HepG2 (cell line): ENCODE measurements around the gene SPTSSA. TPM values are rescaled to one million over a fixed set of nuclear protein-coding genes. Genes with fewer than 3 reads are reported as not detected.

Source experiments
- ATAC-seq: fragments of 200-7000 bp; cut with Tn5 transposase; 3 replicates; pipeline ENCODE4 v1.9.1; 2020; ENCODE audit warnings: mild to moderate bottlenecking, moderate library complexity
- BruUV-seq: library from RNA; stranded (reverse); fragments of 400-500 nt; replicated peaks from 2 replicates; lab custom pipeline; 2021; lab: Mats Ljungman, UMichigan
- CTCF ChIA-PET: fragments of 300-600 bp; formaldehyde crosslinking; extraction: SDS; loops from one replicate; lab custom pipeline; 2021; ENCODE audit warnings: low total read pairs, inconsistent platforms, low intra/inter-chr PET ratio; lab: Yijun Ruan, JAX
- POLR2A ChIA-PET: fragments of 350-600 bp; sonication (Branson Sonifier 250); formaldehyde crosslinking; loops from one replicate; lab custom pipeline; 2020; ENCODE audit warnings: antibody characterized with exemption, inconsistent platforms; lab: Yijun Ruan, JAX
- DNase-seq: peaks from one replicate; pipeline ENCODE4 v3.0.0-alpha.2; 2015; ENCODE audit warnings: low spot score
- FAIRE-seq: peaks from 3 replicates; lab custom pipeline; 2011; peaks lifted over from hg19 to GRCh38; lab: Jason Lieb, UNC
- H2AFZ ChIP-seq: one replicate; pipeline ENCODE4 v1.6.1; 2011; ENCODE audit warnings: low read length, inconsistent platforms
- H3K27ac ChIP-seq: fragments of 300-600 bp; 3 replicates; pipeline ENCODE4 v1.8.0; 2011; ENCODE audit warnings: mixed run types, mild to moderate bottlenecking, mixed read lengths, low read length, inconsistent platforms; ENCODE audit not compliant: insufficient read depth; ENCODE audit errors: extremely low read length
- H3K27me3 ChIP-seq, 2 experiments: fragments of 200-600 bp in 1 of 2; 2 replicates in 1 of 2; 3 replicates in 1 of 2; pipeline versions ENCODE4 v1.6.0 to v1.8.0; 2011; ENCODE audit warnings: low read length in 2 of 2, mild to moderate bottlenecking in 2 of 2, moderate library complexity in 2 of 2, inconsistent platforms in 1 of 2; ENCODE audit not compliant: insufficient read depth in 2 of 2, control insufficient read depth in 1 of 2
- H3K36me3 ChIP-seq, 2 experiments: fragments of 200-600 bp in 1 of 2; replicated peaks in 1 of 2; 2 replicates in 1 of 2; 3 replicates in 1 of 2; pipeline versions ENCODE4 v1.5.1 to v1.8.0; 2011; ENCODE audit warnings: low read length in 2 of 2, inconsistent platforms in 1 of 2; ENCODE audit not compliant: insufficient read depth in 2 of 2, control insufficient read depth in 1 of 2
- H3K4me1 ChIP-seq: 2 replicates; pipeline ENCODE4 v1.5.1; 2012; ENCODE audit warnings: low read length, inconsistent platforms; ENCODE audit not compliant: insufficient read depth
- H3K4me2 ChIP-seq: 2 replicates; pipeline ENCODE4 v1.6.0; 2011; ENCODE audit warnings: low read depth, low read length, inconsistent platforms
- H3K4me3 ChIP-seq, 3 experiments: fragments of 200-600 bp in 1 of 3; sonication (generic), shearing (Covaris generic) in 1 of 3; replicated peaks in 1 of 3; 2 replicates each; pipeline ENCODE4 v1.5.1; 2011 to 2016; ENCODE audit warnings: low read length in 3 of 3, inconsistent platforms in 2 of 3, low read depth in 2 of 3, mild to moderate bottlenecking in 2 of 3, control low read depth in 1 of 3, mixed read lengths in 1 of 3; ENCODE audit not compliant: insufficient read depth in 1 of 3
- H3K79me2 ChIP-seq: one replicate; pipeline ENCODE4 v1.6.1; 2011; ENCODE audit warnings: low read length, inconsistent platforms; ENCODE audit not compliant: insufficient read depth
- H3K9ac ChIP-seq: 2 replicates; pipeline ENCODE4 v1.6.0; 2011; ENCODE audit warnings: mild to moderate bottlenecking, low read depth, low read length, inconsistent platforms; ENCODE audit not compliant: insufficient read depth
- H3K9me3 ChIP-seq: 2 replicates; pipeline ENCODE4 v1.5.1; 2012; ENCODE audit warnings: mild to moderate bottlenecking, low read length
- H4K20me1 ChIP-seq: 2 replicates; pipeline ENCODE4 v1.6.0; 2011; ENCODE audit warnings: inconsistent platforms, mild to moderate bottlenecking, low read length, moderate library complexity; ENCODE audit not compliant: insufficient read depth
- CBX5 ChIP-seq: sonication (generic); formaldehyde crosslinking; IDR thresholded peaks from 2 replicates; pipeline ENCODE4 v1.4.0; 2020; ENCODE audit warnings: missing genetic modification reagents, borderline replicate concordance
- FIP1L1 ChIP-seq: fragments of 200-400 bp; formaldehyde crosslinking; IDR thresholded peaks from 2 replicates; pipeline ENCODE4 v1.6.1; 2018; ENCODE audit warnings: low read depth, mild to moderate bottlenecking, low read length, moderate library complexity, borderline replicate concordance; ENCODE audit not compliant: insufficient read depth
- JUNB ChIP-seq: sonication (generic); formaldehyde crosslinking; IDR thresholded peaks from 2 replicates; pipeline ENCODE4 v1.8.0; 2022; ENCODE audit warnings: missing genetic modification reagents, mild to moderate bottlenecking, borderline replicate concordance
- MAFF ChIP-seq: IDR thresholded peaks from 2 replicates; pipeline ENCODE4 v1.6.1; 2011; ENCODE audit warnings: low read depth, low read length, improper control_type of control experiment
- MAFK ChIP-seq, 2 experiments: IDR thresholded peaks in 1 of 2; conservative IDR thresholded peaks in 1 of 2; 2 replicates each; pipeline ENCODE4 v1.6.1; 2011; ENCODE audit warnings: improper control_type of control experiment in 2 of 2, low read length in 2 of 2
- NFAT5 ChIP-seq: sonication (generic); formaldehyde crosslinking; IDR thresholded peaks from 2 replicates; pipeline ENCODE4 v1.4.0; 2020; ENCODE audit warnings: missing genetic modification reagents
- NKX3-1 ChIP-seq: sonication (generic); formaldehyde crosslinking; IDR thresholded peaks from 2 replicates; pipeline ENCODE4 v1.5.0; 2020; ENCODE audit warnings: missing genetic modification reagents
- RBFOX2 ChIP-seq: fragments of 200-400 bp; formaldehyde crosslinking; IDR thresholded peaks from 2 replicates; pipeline ENCODE4 v1.6.1; 2017; ENCODE audit warnings: low read depth, mild to moderate bottlenecking, low read length
- RNF219 ChIP-seq: sonication (generic); formaldehyde crosslinking; IDR thresholded peaks from 2 replicates; pipeline ENCODE4 v1.5.0; 2020; ENCODE audit warnings: mild to moderate bottlenecking, missing genetic modification reagents
- SRF ChIP-seq: IDR thresholded peaks from 2 replicates; pipeline ENCODE4 v1.6.1; 2011; ENCODE audit warnings: mild to moderate bottlenecking, low read depth, low read length, moderate library complexity
- TFE3 ChIP-seq: IDR thresholded peaks from 2 replicates; pipeline ENCODE4 v1.6.1; 2016
- ZNF253 ChIP-seq: sonication (generic); formaldehyde crosslinking; IDR thresholded peaks from 2 replicates; pipeline ENCODE4 v1.8.0; 2022; ENCODE audit warnings: mild to moderate bottlenecking, missing genetic modification reagents, borderline replicate concordance
- ZNF430 ChIP-seq: sonication (generic); formaldehyde crosslinking; IDR thresholded peaks from 2 replicates; pipeline ENCODE4 v1.9.0; 2021; ENCODE audit warnings: mild to moderate bottlenecking, missing genetic modification reagents
- ZNF747 ChIP-seq: sonication (generic); formaldehyde crosslinking; IDR thresholded peaks from 2 replicates; pipeline ENCODE4 v1.8.1; 2023; ENCODE audit warnings: missing genetic modification reagents, mild to moderate bottlenecking, borderline replicate concordance
- WGBS: methylation state at CpG from one replicate; pipeline ENCODE4 v1.1.6; 2017; ENCODE audit warnings: low lambda C conversion rate; 5-methylcytosine and 5-hydroxymethylcytosine counted together
- in situ Hi-C: cut with HindIII; loops from 2 replicates; pipeline ENCODE4 v1.10.0; 2017; ENCODE audit warnings: low pct_unique_long_range_greater_than_20kb; ENCODE audit not compliant: extremely low pct_ligation_motif_present
- intact Hi-C: fragments of 100-400 bp; cut with micrococcal nuclease; formaldehyde crosslinking; loops from one replicate; pipeline ENCODE4 v1.10.0; 2022; ENCODE audit not compliant: unreplicated experiment
- polyA plus RNA-seq, 8 experiments: library from polyadenylated mRNA; depleted of rRNA in 3 of 8; stranded (reverse) in 7 of 8; unstranded in 1 of 8; fragments of >200 nt; fragmentation: Illumina TruSeq in 4 of 8; extraction: Trizol in 4 of 8; gene quantifications; 2 replicates each; pipeline versions ENCODE4 v1.2.1 to v1.2.3, GENCODE V29; 2011 to 2016; ENCODE audit warnings: low read depth in 4 of 8, missing spikeins in 1 of 8, mixed read lengths in 1 of 8; ENCODE audit not compliant: insufficient read depth in 1 of 8
- total RNA-seq, 5 experiments: library from RNA; depleted of rRNA; stranded (reverse); fragments of >200 nt; fragmentation: Illumina TruSeq; extraction: Trizol; gene quantifications; 2 replicates each; pipeline ENCODE4 v1.2.3, GENCODE V29; 2016; ENCODE audit warnings: low read depth in 1 of 5

SPTSSA gene
- total and polyA plus RNA-seq, 2 of the 13 experiments (the other 11 are each of a cell fraction or from before 2014, with no cell fraction given): 19.1 to 86.1 TPM

- no TSS peak for BruUV-seq
- in situ Hi-C loops: no loop called here
- DNase-seq: no peak
- Histone ChIP-seq H4K20me1 (no peaks in the 10 kb centered on the region), H3K4me2 (no peak overlapping the region), H3K9ac (no peak overlapping the region), H3K36me3 (no peaks in the 10 kb centered on the region), H2AFZ (no peak overlapping the region), H3K4me3 (no peak overlapping the region), H3K9me3 (no peaks in the 10 kb centered on the region), H3K79me2 (no peaks in the 10 kb centered on the region), H3K27ac (no peak overlapping the region), H3K27me3 (no peaks in the 10 kb centered on the region), H3K4me1 (peaks cover 19% of the 10 kb centered on the region)
- ChIA-PET POLR2A (interaction anchor here (0.8 to 1.3 kb wide), 3 partner anchors 11 to 95 kb away, joined by 3 read pairs; partner anchors contain the start of gene SPTSSA), CTCF (no interaction called here)
- FAIRE-seq: no peak
- intact Hi-C loops: no loop called here
- ATAC-seq: peak; percentile 15; the same call in 1 of the 3 replicates
- 63% methylated on average over 11 of the region's 11 CpGs for WGBS
- TF ChIP-seq RBFOX2: no peak
- no peak for TF ChIP-seq ZNF253 (CRISPR knock-in tag)
- TF ChIP-seq SRF: no peak
- peak; percentile 33 to 66; a peak in 3 of 4 replicates for TF ChIP-seq MAFK (conservative IDR thresholded peaks at IDR 0.05 in 1 of 2, IDR thresholded peaks at IDR 0.05 in 1 of 2; ENCODE audit: low read length in 2 of 2)
- TF ChIP-seq RNF219 (CRISPR knock-in tag): no peak
- TF ChIP-seq JUNB (CRISPR knock-in tag): no peak
- TF ChIP-seq MAFF: peak; percentile 38; the same call in 1 of the 2 replicates
- no peak for TF ChIP-seq CBX5
- no peak for TF ChIP-seq NKX3-1 (CRISPR knock-in tag)
- TF ChIP-seq ZNF747 (CRISPR knock-in tag): no peak
- TF ChIP-seq NFAT5 (CRISPR knock-in tag): no peak
- TF ChIP-seq TFE3 (CRISPR knock-in tag): no peak
- TF ChIP-seq FIP1L1: no peak
- TF ChIP-seq ZNF430 (CRISPR knock-in tag): peak; percentile 90
Measured at GRCh38 chr14:34426313-34427295, 35.4 kb downstream of the SPTSSA start.
